GM12891 (cell line): ENCODE results near the gene SPARC.

ENCODE experiments used
- POLR2A ChIP-seq: IDR thresholded peaks from 2 replicates; pipeline ENCODE4 v1.6.1; 2011; ENCODE audit warnings: low read depth, low read length, control low read depth
- POLR2AphosphoS5 ChIP-seq: IDR thresholded peaks from 2 replicates; pipeline ENCODE4 v1.6.1; 2011; ENCODE audit warnings: low read depth, low read length, control low read depth
- SPI1 ChIP-seq: IDR thresholded peaks from 2 replicates; pipeline ENCODE4 v1.6.1; 2011; ENCODE audit warnings: low read depth, low read length, control low read depth

DNA sequence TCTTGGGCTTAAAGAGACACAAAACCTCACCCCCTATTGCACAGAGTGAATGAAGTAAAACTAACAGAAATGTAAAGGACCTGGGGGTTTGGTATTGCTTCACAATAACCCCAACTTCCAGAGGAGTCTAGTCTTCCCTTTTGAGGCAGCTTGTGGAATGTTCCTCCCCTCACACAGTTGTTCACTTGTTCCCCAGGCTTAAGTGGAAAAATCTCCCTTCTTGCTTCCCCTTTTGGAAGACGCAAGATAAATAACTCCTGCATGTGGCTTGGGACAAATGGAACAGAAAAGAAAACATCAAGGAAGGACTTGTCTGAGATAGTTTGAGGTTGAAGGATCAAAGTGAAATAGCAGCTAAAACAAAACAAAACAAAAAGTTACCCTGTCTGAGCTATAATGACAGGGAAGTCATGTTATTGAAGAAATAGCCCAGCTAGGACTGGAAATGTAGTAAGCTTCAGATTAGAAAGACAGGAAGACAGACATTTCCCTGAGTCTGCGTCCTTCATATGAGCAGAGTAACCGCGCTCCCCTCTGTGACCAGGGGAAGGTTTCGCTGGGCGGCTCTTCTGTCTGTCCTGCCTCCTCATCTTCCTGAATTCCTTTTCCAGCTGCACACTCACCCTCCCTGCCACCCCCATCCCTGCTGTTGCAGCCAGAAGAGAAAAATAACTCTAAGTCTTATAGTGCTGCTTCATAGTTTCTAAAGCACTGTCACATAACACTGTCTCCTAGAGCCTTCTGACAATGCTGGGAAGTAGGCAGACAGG, 8.8 kb downstream of the SPARC start:
- TF ChIP-seq SPI1: no peak
- no peak for TF ChIP-seq POLR2A
- TF ChIP-seq POLR2AphosphoS5: no peak
